ENCODE results near the gene SLC30A3. TPM values are rescaled to one million over a fixed set of nuclear protein-coding genes. Genes with fewer than 3 reads are reported as not detected.

Gene SLC30A3
- total RNA-seq, 1 experiment from 2014 or later = 45.6 TPM

- Histone ChIP-seq H3K4me1 (ENCODE audit: insufficient read depth, low read length, poor library complexity, severe bottlenecking) (peaks cover 17% of the 10 kb centered on the region), H3K27ac (ENCODE audit: low read depth, low read length, poor library complexity, severe bottlenecking) (no peak overlapping the region), H3K36me3 (ENCODE audit: insufficient read depth, low read length, poor library complexity, severe bottlenecking) (no peaks in the 10 kb centered on the region), H3K9me3 (ENCODE audit: low read depth, low read length, poor library complexity, severe bottlenecking) (no peaks in the 10 kb centered on the region), H3K4me3 (ENCODE audit: low read depth, low read length, poor library complexity, severe bottlenecking) (no peak overlapping the region), H3K27me3 (replicated peaks; ENCODE audit: insufficient read depth, low read depth, low read length, poor library complexity) (no peaks in the 10 kb centered on the region)
- CTCF ChIA-PET = no interaction called here
- intact Hi-C loops (cut with micrococcal nuclease; ENCODE audit: unreplicated experiment) = no loop called here
- POLR2A ChIA-PET (ENCODE audit: low non-redundant PET) = no interaction called here
- no peak for TF ChIP-seq CTCF (conservative IDR thresholded peaks at IDR 0.05; ENCODE audit: low read depth, low read length)
- TF ChIP-seq EZH2 (IDR thresholded peaks at IDR 0.05; ENCODE audit: borderline replicate concordance, low read depth, low read length, poor library complexity, severe bottlenecking) = no peak
- DNase-seq (ENCODE audit: low spot score) = no peak
- BruUV-seq (replicated peaks) = no TSS peak
Observed at GRCh38 chr2:27285481-27285880, 22.6 kb upstream of the SLC30A3 start.

GRCh38 chr2:27284996-27285395 is 22.1 kb upstream of the SLC30A3 start:
- Histone ChIP-seq H3K4me3 (ENCODE audit: low read depth, low read length, poor library complexity, severe bottlenecking) (no peak overlapping the region), H3K27ac (ENCODE audit: low read depth, low read length, poor library complexity, severe bottlenecking) (no peak overlapping the region), H3K27me3 (replicated peaks; ENCODE audit: insufficient read depth, low read depth, low read length, poor library complexity) (no peaks in the 10 kb centered on the region), H3K36me3 (ENCODE audit: insufficient read depth, low read length, poor library complexity, severe bottlenecking) (no peaks in the 10 kb centered on the region), H3K4me1 (ENCODE audit: insufficient read depth, low read length, poor library complexity, severe bottlenecking) (peaks cover 20% of the 10 kb centered on the region), H3K9me3 (ENCODE audit: low read depth, low read length, poor library complexity, severe bottlenecking) (no peaks in the 10 kb centered on the region)
- no TSS peak for BruUV-seq (replicated peaks)
- intact Hi-C loops (cut with micrococcal nuclease; ENCODE audit: unreplicated experiment) = loop anchor here (5.0 kb wide), 1 partner anchor 323 kb away; no protein-coding TSS in a partner anchor
- CTCF ChIA-PET = no interaction called here
- no peak for DNase-seq (ENCODE audit: low spot score)
- TF ChIP-seq CTCF (conservative IDR thresholded peaks at IDR 0.05; ENCODE audit: low read depth, low read length) (no peak), EZH2 (IDR thresholded peaks at IDR 0.05; ENCODE audit: borderline replicate concordance, low read depth, low read length, poor library complexity, severe bottlenecking) (no peak)
- POLR2A ChIA-PET (ENCODE audit: low non-redundant PET) = no interaction called here

- POLR2A ChIA-PET (ENCODE audit: low non-redundant PET) = interaction anchor here (0.7 kb wide), 1 partner anchor 1582 kb away, joined by 4 read pairs; no protein-coding TSS in a partner anchor
- Histone ChIP-seq H3K27me3 (replicated peaks; ENCODE audit: insufficient read depth, low read depth, low read length, poor library complexity) (no peaks in the 10 kb centered on the region), H3K4me3 (ENCODE audit: low read depth, low read length, poor library complexity, severe bottlenecking) (no peak overlapping the region), H3K36me3 (ENCODE audit: insufficient read depth, low read length, poor library complexity, severe bottlenecking) (no peaks in the 10 kb centered on the region), H3K27ac (ENCODE audit: low read depth, low read length, poor library complexity, severe bottlenecking) (no peak overlapping the region), H3K9me3 (ENCODE audit: low read depth, low read length, poor library complexity, severe bottlenecking) (no peaks in the 10 kb centered on the region), H3K4me1 (ENCODE audit: insufficient read depth, low read length, poor library complexity, severe bottlenecking) (peaks cover 16% of the 10 kb centered on the region)
- TF ChIP-seq EZH2 (IDR thresholded peaks at IDR 0.05; ENCODE audit: borderline replicate concordance, low read depth, low read length, poor library complexity, severe bottlenecking) (no peak), CTCF (conservative IDR thresholded peaks at IDR 0.05; ENCODE audit: low read depth, low read length) (no peak)
- DNase-seq (ENCODE audit: low spot score) = no peak
- no TSS peak for BruUV-seq (replicated peaks)
- CTCF ChIA-PET = interaction anchor here (0.5 to 1.5 kb wide), 2 partner anchors 18 to 266 kb away, joined by 3 to 11 read pairs; no protein-coding TSS in a partner anchor
- intact Hi-C loops (cut with micrococcal nuclease; ENCODE audit: unreplicated experiment) = loop anchor here (5.0 kb wide), 1 partner anchor 321 kb away; no protein-coding TSS in a partner anchor
Observed at GRCh38 chr2:27282892-27283291, 20.0 kb upstream of the SLC30A3 start.

All from A673 (cell line).